Large intestine (tissue), 1 donor: Measurements from ENCODE around the gene NPTXR. TPM values are rescaled to one million over a fixed set of nuclear protein-coding genes. Genes with fewer than 3 reads are reported as not detected.

Source experiments
- polyA plus RNA-seq: library from polyadenylated mRNA; unstranded; fragments of 120-200 nt; gene quantifications from one replicate; pipeline ENCODE4 v1.2.1, GENCODE V29; 2013

NPTXR gene
- polyA plus RNA-seq, 1 donor: 9.8 TPM

Other genes starting within 250 kb of the NPTXR start
- gene FAM227A, start 187.6 kb downstream of the NPTXR start, polyA plus RNA-seq: 1.4 TPM
- 38.7 TPM for gene CBY1, start 187.4 kb downstream of the NPTXR start, polyA plus RNA-seq
- 76.8 TPM for gene TOMM22, start 162.1 kb downstream of the NPTXR start, polyA plus RNA-seq
- gene JOSD1, start 143.1 kb downstream of the NPTXR start, polyA plus RNA-seq: 77.2 TPM
- gene GTPBP1, start 138.1 kb downstream of the NPTXR start, polyA plus RNA-seq: 57.4 TPM
- 66.5 TPM for gene SUN2, start 88.0 kb downstream of the NPTXR start, polyA plus RNA-seq
- gene DNAL4, start 49.9 kb downstream of the NPTXR start, polyA plus RNA-seq: 16.8 TPM
- 25.6 TPM for gene CBX6, start 28.2 kb upstream of the NPTXR start, polyA plus RNA-seq
- 0.07 TPM for gene APOBEC3A, start 113.6 kb upstream of the NPTXR start, polyA plus RNA-seq
- gene APOBEC3B, start 138.3 kb upstream of the NPTXR start, polyA plus RNA-seq: 3.8 TPM
- 13.9 TPM for gene APOBEC3C, start 170.2 kb upstream of the NPTXR start, polyA plus RNA-seq
- gene APOBEC3D, start 177.1 kb upstream of the NPTXR start, polyA plus RNA-seq: 2.9 TPM
- gene APOBEC3F, start 196.8 kb upstream of the NPTXR start, polyA plus RNA-seq: 3.9 TPM
- 7.0 TPM for gene APOBEC3G, start 233.2 kb upstream of the NPTXR start, polyA plus RNA-seq